DMS 273 (cell line): ENCODE measurements around the gene ELFN1.
"Not testable (repeated sequence)": the region's sequence is repeated elsewhere in the genome, so short reads cannot be mapped to it uniquely, and the experiment has no call there.

Experiments used
- DNase-seq: peaks from one replicate; lab custom pipeline; 2025; ENCODE audit not compliant: unreplicated experiment; lab: John Stamatoyannopoulos, UW

ELFN1 gene

DNA sequence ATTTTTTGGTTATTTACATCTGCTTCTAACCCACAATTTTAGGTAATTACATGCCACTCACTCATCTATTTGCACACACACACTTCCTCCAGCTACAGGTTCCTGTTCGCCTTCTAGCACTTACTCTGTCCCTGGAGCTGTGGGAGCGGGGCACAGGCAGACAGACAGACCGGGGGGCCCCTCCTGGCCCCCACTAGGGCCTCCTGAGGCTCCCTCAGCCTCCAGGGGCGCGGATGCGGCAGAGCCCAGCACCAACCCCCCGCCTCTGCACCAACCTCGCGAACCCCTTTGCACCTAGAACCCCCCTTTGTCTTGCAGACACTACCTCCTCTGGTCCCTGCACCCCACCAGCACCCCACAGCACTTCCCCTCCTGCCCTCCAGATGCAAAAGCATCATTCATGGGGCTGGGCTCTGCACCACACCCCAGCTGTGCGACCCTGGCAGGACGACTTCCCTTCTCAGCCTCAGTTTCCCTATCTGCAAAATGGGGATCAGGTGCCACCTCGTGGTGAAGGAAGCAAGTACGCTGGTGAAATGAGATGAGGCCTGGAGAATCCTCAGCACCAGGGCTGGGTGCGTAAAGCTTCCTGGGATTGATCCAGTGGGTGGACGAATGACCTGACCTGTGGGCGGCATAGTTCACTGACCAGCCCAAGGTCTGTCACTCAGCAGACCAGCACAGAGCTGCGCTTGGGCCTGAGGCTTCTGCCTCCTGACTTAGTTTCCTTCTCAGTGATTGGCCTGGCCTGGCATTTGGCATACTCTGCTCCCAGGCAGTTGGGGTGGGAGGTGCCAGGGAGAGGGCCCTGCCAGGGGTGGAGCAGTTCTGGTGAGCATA lies 37.9 kb downstream of the ELFN1 start:
- no peak for DNase-seq

DNA sequence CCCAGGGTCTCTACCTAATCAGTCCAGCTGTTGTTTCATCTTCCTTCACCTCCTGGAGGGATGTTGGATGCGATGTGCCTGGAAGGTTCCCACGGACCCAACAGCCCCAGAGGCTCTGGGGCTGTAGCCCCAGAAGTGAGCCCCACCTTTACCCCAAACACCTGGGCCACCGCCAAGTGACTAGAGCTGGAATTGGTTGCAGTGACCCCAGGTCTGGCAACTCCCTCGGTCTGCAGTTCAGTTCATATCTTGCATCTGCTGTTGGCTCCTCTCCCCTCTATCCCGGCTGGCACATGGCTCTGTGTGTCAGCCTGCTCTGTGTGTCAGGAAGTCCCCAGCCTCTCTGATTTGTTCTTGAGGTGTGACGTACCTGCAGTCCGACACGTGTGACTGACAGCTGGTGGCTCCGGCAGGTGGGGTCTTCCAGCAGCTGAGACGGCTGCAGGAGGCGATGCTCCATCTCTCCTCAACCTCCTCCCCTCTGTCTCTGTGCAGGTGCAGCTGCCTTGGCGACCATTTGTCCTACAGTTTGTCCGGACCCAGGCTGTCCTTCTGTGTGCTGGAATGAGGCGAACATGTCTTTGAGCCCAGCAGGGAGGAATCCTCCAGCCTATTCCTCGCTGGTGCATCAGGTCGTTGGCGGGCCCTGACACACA lies 38.6 kb downstream of the ELFN1 start:
- DNase-seq = no peak

DNA sequence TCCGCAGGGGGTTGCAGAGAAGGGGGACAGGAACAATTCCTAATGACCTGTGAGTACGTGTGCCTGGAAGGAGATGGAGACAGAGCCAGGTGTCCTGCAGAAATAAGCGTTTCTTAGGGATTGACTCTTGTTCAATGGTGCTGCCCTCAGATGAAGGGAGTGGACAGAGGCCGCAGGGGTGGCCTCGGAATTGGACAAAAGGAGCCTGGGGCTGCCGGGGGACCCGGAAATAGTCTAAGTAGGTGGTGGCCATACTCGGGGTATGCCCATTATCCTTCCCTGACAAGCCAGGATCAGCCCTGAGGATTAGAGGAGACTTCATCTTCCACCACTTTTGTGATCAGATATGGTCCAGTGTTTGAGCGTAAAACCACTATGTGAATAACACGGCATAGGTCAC lies 39.2 kb downstream of the ELFN1 start:
- DNase-seq = no peak

DNA sequence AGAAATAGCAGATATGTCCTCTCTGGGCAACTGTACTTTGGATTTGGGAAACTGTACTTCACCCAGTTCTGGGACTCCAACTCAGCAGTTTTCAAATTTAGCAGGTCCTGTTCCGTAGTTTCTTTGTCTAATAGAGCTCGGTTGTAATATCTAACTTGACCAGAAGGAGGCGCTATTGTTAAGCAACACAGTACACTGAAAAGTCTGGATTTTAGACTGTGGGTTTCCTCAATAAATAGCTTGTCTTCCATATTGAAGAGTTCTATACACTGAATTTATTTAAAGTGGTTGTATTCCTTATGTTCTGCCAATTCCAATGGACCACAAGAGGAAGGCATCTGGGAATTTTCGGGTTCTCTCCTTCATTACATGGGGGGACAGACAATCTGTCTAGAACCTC lies 39.8 kb downstream of the ELFN1 start:
- peak; percentile 65 for DNase-seq

DNA sequence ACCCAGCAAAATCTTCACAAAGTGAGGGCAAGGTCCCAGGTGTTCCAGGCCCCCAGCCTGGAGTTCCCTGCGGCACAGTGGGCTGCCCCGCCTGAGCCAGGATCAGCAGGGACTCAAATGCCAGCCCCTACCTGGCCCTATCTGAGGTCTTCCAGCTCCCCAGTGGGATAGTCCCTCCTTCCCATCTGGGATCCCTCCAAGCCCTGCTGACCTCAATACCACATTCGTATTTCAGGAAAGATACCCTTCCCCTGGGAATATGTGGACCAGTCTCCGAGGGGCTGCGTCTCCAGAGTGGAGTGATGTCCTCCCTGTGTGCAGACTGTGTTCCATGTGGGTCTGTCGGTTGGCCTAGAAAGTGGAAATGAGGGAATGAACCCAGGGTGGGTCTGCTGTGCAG lies 40.9 kb downstream of the ELFN1 start:
- DNase-seq = no peak

DNA sequence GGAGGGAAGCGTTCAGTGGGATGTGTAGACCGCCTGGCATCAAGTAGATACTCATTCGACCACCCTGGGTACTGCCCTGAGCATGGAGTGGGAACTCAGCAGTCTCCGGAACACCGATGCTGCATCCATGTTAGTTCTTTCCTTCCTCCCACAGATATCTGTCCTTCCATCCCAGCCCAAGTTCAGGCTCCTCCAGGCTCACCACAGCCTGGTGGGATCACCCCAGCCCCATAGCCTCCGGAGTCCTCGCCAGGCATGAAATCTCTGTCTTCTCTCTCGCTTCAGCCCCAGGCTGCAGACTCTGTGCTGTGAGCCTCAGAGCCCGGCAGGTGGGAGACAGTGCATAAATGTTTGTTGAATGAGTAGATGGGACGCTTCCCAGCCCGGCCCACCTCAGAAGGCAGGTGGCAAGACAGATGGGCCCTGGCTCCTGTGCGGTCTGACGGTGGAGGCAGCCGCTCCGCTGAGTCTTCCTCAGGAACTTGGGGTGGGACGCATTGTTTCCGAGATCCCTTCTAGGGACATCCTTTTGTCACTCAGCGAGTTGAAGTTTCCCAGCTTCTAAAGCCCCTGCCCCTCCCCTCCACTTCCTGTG lies 42.9 kb downstream of the ELFN1 start:
- DNase-seq = peak; percentile 89

DNA sequence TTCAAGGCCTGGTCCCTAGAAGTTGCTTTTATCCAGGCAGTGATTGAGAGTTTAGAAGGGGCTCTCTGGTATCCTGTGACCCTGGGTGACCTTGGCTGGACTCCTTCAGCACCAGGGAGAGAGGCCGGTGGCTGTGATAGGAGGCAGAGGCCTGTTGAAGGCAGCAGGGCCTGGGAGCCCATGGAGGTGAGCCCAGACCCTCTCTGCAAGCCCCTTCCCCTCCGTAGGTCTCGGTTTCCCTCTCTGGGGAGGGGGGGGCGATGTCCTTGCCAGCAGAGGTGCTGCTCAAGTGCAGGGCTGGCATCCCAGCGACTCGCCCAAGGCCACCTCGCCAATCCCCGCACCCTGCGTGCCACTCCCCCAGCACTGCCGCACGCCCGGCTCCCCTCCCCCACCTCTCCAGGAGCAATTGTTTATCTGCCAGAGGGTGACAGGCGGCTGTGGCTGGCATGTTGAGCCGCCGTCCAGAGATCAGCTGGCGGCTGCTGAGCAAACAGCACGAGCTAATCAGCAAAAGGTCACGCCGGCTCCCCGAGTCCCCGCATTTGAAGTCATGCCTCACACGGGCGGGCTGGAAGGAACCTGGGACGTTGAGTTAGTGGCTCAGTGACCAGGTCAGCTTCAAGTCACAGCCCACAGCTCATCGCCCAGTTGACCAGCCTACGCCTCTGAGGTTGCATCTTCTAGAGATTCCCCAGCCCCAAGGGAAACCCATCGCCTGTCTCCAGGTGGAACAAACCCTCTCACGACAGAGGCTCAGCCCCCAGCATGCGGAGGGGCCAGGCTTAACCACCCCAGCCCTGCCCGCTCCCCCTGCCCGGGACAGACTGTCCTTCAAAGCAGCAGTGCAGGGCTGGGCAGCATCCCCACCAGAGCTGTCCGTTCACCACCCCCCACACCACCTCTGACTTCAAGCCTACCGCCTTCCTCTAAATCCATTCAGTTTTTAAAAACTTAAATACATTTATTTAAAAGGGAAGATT lies 43.7 kb downstream of the ELFN1 start:
- peak; percentile 86 for DNase-seq

DNA sequence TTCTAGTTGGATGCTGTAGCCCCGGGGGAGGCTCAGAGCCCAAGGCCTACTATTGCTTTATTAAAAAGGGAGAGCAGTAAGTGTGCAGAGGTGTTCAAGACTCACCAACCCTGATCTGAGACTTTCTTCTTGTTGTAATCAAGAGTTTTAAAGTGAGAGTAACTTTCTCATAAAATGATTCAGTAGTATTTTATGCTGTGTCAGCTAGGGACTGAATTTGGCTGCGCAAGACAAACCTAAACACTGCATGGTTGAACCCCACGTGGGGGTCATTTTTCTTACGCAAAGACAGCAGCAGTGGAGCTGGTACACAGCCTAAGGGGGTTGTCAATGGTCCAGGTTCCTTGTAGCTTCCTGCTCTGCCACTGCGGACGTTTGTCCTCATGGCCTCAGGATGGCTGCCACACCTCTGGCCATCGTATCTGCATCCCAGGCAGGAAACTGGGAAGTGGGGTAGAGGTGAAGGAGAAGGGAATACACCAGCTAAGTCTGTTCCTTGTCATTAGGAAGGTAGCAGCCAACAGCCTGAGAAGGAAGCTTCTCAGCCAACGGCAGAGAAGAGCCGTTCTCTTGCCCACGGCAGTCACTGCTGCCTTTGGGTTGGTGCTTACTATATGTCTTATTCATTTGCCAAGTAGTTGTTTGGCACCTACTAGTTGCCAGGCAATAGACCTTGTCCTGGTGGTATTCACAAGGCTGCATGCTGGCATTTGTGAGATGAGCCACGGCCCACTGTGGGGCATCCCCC lies 44.7 kb downstream of the ELFN1 start:
- no peak for DNase-seq

DNA sequence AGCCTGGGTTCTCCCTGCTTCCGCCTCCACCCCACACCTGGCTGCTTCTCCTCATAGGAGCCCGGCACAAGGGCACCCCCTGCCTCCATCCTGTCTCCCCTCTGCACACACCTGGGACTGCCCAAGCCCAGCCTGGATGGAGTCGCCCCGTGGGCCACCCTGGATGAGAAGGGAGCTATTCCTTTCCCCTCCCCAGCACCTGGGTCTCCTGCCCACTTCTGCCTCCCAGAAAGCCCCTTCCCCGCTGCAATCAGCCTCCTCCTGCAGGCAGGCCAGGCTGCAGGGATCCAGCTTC lies 45.2 kb downstream of the ELFN1 start:
- no peak for DNase-seq

DNA sequence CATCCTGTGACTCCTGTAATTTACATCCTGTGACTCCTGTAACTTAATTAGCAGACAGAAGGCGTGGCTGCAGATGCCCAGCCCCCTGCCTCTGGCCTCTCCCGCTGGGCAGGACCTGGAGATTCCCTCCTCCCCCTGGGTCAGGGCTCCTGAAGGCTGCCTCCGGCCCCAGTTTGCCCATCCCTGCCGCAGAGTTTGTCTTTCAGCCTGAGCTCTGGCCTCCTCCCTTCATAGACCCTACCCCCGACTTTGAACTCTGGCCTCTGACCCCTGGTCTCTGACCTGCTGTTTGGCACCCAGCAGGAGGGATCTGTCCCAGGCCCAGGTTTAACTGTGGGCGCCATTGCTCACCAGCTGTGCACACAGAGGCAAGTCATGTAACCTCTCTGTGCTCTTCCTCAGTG lies 45.6 kb downstream of the ELFN1 start:
- peak; percentile 56 for DNase-seq

DNA sequence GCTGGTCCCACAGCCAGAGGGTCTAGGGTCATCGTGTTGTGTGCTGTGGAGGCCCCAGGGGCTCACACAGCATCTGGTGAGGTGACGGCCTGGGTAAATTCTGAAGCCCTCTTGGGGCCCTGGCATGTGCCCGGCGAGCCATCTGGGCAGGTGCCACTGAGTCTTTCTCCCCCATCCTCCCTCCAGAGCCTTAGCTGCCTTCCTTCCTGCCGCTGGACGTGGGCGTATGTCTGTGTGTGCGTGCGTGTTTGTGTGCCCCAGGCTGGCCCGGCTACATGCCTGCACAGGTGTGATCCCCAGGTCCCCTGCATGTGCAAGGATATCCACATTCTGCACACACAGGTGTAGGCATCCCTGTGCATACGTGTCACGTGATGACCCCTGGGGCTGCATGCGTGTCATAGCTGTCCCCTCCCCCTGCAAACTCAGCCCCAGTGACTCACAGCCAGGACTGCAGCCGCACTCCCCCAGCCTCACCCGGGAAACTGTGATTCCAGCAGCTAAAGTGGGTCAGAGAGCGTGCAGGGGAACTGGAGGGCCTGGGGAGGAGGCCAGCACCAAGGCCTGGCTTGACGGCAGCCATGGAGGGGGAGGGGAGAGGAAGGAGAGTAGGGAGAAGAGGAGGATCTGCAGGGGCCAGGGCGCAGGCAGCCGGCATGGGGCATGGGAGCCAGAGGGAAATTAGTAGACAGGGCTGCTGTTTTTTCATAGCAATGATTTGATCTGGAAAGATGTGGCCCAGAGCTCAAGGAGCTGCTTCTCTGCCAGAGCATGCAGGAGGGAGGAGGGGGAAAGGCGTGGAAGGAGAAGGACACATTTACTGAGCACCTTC lies 46.4 kb downstream of the ELFN1 start:
- peak; percentile 74 for DNase-seq

DNA sequence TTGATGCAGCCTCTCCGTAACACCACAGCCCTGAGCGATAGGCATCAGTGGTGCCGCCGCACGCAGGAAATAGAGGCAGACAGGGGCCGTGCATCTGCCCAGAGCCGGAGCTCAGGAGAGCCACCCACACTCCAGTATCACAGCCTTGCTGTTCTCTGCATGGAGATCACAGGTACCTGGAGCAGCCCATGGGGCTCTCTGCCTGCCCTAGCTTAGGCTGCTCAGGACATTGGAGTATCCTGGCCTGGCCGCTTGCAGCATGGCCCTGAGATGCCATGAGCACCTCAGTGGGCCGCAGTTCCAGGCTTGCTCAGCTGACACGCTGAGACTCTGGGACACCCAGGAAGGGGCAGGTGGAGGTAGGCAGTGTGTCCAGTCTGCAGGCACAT lies 47.0 kb downstream of the ELFN1 start:
- no peak for DNase-seq

DNA sequence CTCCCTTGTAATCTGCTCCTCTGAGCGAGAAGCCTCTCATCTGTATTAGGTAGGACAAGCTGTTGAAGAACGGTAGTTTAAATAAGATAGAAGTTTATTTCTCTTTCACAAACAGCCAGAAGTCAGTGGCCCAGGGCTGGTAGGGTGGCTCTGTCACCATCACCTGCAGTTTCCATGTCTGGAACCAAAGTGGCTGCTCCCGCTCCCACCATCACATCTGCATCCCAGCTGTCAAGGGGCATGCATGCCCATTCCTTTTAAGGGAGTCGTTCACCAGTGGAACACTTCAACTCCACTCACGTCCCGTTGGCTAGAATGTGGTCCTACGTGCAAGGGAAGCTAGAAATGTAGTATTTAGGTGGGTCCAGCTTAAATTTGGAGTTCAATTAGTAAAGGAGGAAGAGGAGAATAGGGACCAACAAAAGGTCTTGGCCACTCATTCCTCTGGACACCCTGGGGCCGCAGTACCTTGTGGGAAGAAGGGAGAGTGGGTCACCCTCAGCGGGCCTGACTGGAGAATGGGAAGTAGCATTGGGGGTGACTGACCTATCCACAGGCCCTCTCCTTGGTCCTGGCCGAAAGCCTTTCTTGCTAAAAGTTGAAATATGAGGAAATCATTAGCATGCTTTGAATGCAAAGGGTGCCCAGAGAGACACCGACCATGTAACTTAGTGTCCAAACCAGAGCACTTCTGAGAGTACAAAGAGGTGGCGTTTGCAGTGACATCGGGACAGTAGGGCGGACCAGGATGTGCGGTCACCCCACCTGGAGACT lies 48.0 kb downstream of the ELFN1 start:
- no peak for DNase-seq

DNA sequence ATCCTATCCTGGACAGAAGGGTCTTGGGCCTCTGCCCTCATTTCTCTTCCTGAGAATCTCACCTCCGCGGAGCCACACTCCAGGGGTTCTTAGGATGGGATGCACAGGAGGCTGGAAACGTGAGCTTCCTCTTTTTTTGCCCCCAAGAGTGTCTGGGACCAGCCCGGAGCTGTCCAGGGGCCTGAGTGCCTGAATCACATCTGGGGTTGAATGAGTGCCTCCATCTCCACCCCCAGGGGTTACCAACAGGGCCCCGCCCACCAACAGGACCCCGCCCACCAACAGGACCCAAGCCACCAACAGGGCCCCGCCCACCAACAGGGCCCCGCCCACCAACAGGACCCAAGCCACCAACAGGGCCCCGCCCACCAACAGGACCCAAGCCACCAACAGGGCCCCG lies 48.8 kb downstream of the ELFN1 start:
- DNase-seq = not testable (repeated sequence)

DNA sequence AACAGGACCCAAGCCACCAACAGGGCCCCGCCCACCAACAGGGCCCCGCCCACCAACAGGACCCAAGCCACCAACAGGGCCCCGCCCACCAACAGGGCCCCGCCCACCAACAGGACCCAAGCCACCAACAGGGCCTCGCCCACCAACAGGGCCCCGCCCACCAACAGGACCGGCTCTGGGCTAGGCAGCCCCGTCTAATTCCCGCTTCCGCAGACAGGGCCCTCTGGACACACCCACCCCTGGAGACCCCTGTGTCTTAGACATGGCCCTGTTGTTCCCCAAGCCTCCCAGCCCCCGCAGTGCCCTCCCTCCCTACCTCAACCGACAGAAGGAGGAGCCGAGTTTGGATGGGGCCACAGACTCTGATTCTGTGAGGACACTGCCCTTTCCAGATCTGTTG lies 49.2 kb downstream of the ELFN1 start:
- peak; percentile 66 for DNase-seq

DNA sequence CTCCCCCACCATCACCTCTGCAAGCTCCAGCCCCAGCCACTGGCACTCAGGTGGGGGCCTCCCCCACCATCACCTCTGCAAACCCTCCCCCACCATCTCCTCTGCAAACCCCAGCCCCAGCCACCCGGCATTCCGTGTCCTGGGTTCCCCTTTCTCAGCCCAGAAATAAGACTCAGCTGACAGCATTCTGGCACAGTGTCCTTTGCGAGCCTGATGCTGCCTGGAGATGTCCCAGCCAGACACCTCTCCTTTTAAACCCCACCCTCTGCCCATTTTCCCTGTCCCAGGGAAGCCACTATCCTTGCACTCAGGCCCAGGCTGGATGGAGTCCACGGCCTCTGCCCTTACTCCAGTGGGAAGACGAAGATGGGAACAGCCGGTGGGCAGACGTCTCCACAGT lies 49.8 kb downstream of the ELFN1 start:
- DNase-seq = peak; percentile 91

DNA sequence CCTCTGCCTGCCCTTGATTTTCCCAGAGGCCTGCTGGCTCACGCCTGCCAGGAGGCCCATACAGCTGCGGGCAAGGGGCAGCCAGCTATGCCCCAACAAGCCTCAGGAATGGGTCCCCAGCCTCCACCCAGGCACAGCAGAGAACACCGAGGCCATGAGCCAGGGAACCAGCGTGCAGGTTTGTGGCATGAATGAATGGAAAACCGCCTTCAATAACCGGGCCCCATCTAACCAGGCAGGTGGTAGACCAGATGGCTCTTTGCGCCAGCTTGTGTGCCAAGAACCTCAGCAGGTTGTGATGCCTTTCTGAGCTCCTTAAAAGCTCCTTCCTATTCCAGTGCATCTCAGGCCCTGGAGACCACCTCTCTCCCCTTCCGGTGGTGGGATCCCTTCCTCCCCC lies 50.2 kb downstream of the ELFN1 start:
- DNase-seq = peak; percentile 99

DNA sequence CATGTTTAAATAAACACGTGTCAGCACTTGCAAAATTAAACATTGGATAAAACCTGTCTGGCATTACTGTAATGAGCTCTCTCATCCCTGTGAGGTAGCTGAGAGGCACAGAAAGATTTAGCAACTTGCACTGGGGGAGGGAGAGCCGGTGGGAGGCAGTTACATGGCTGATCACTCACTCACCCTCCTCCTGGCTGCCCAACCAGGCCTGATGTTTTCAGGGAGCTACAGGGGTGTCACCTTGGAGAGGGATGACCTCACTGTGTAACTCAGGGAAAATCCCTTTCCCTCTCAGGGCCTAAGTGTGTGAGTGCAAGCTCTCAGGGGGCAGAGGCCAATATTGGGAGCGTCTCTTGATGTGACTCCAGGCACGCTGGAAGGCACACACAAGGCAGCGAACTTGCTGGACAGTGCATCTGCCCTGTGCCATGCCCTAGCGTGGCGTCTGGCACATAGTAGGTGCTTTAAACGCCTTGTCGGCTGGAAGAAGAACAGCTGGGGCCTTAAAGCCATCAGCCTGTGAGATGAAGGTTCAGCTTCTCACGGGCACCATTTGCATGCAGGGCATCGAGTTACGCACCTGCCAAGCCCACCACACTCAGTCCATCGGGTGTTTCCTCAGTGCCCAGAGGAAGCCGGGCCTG lies 51.1 kb downstream of the ELFN1 start:
- DNase-seq = peak; percentile 81
